Hindlimb muscle (tissue), 1 donor: ENCODE data around the gene SPINDOC. TPM values are rescaled to one million over a fixed set of nuclear protein-coding genes. Genes with fewer than 3 reads are reported as not detected.
"Not testable (repeated sequence)": the region's sequence is repeated elsewhere in the genome, so short reads cannot be mapped to it uniquely, and the experiment has no call there.

Source experiments
- DNase-seq: peaks from one replicate; pipeline ENCODE4 v3.0.0-alpha.2; 2013
- polyA plus RNA-seq: library from polyadenylated mRNA; unstranded; fragments of 120-200 nt; gene quantifications from one replicate; pipeline ENCODE4 v1.2.1, GENCODE V29; 2013; ENCODE audit not compliant: insufficient read length

SPINDOC gene
- polyA plus RNA-seq, 1 donor = 21.3 TPM

GRCh38 chr11:63791495-63792167 is 21.6 kb upstream of the SPINDOC start:
- DNase-seq = no peak

DNA sequence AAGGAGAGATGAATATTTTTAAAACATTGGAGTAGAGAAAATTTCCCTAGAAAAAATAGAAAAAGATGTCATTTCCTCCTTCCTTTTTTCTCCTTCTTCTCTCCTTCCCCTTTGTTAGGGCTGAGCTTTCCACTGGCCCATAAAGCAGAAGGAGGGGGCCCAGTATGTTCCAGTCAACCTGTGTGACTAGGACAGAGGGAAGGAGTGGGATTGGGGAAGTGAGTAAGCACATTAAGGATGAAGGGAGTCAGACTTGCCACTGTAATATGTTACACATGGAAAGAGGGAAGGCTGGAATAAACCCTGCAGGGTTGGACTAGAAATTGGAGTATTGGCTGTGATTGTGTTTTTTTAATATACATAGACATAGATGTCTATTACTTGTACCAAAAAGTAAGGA is 20.1 kb upstream of the SPINDOC start:
- no peak for DNase-seq

GRCh38 chr11:63795066-63795465 is 18.2 kb upstream of the SPINDOC start:
- no peak for DNase-seq

DNA sequence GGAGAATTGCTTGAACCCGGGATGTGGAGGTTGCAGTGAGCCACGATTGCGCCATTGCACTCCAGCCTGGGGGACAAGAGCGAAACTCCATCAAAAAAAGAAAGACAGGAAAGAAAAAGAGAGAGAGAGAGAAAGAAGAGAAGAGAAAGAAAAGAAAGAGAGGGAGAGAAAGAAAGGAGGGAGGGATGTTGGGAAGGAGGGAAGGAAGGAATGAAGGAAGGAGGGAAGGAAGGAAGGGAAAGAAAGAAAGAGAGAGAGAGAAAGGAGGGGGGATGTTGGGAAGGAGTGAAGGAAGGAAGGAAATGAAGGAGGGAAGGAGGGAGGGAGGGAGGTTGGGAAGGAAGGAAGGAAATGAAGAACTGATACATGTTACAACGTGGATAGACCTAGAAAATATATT is 12.3 kb upstream of the SPINDOC start:
- no peak for DNase-seq

- no peak for DNase-seq
Measured at GRCh38 chr11:63802637-63803414, 10.4 kb upstream of the SPINDOC start.

DNA sequence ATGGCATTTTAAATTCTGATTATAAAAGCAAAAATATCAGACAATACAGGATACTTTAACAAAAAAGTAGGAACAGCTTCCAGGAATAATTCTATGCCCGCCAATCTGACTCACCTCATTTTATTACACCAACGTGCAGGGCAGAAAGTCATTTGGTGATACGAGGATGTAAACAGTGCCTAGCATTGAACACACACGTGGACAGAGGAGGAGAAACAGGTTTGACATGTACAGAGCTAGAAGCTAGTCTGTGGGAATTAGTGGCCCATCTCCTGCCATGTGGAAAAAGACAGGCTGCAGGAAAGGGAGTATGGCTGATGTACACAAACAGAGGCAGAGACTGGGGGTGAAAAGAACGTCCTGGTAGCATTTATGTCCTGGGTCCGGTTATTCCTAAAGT is 9.0 kb upstream of the SPINDOC start:
- no peak for DNase-seq

GRCh38 chr11:63805844-63806415 is 7.3 kb upstream of the SPINDOC start:
- DNase-seq = no peak

DNA sequence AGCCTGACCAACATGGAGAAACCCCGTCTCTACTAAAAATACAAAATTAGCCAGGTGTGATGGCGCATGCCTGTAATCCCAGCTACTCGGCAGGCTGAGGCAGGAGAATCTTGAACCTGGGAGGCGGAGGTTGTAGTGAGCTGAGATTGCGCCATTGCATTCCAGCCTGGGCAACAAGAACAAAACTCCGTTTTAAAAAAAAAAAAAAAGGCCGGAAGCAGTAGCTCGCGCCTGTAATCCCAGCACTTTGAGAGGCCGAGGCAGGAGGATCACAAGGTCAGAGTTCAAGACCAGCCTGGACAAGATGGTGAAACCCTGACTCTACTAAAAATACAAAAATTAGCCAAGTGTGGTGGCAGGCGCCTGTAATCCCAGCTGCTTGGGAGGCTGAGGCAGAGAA is 2.9 kb upstream of the SPINDOC start:
- DNase-seq = not testable (repeated sequence)

GRCh38 chr11:63811522-63811921 is 1.7 kb upstream of the SPINDOC start:
- DNase-seq = no peak

DNA sequence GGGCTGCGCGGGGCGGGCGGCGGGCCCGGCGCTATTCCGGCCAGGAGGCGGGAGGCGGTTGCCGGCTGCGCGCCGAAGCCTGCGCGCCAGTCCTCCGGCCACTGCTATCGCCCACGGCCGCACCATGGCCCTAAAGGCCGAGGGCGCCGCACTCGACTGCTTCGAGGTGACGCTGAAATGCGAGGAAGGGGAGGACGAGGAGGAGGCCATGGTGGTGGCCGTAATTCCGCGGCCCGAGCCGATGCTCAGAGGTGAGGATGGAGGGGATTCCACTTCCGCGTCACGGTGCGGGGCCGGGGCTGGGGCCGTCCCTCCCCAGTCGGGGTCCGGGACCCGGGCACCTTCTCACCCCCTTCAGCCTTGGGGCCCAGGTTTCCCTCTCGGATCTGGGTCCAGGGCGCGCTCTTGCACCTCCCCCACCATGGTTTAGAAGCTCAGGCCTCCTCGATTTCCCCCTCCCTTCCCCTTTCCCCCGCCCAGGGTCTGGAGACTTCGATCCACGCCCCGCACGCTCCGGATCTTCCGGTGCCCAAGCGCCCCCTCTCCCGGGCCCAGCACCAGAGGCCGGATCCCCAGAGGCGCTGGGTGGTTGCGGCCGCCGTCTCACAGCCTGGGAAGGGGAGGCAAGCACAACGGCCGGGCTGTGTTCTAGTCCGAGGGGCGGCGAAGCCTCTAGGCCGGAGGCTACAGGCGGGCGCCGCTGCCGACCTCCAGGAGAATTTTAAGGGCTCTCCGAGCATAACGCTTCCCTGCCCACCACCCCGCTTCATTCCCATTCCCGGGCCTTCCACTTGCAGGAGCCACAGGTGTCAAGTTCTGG is 517 bp downstream of the SPINDOC start:
- DNase-seq = peak; percentile 48

- no peak for DNase-seq
Measured at GRCh38 chr11:63814383-63814736, 1.1 kb downstream of the SPINDOC start.

- DNase-seq = no peak
Measured at GRCh38 chr11:63816166-63816565, 2.9 kb downstream of the SPINDOC start.

GRCh38 chr11:63816732-63817131 is 3.5 kb downstream of the SPINDOC start:
- DNase-seq = no peak

- DNase-seq = no peak
Measured at GRCh38 chr11:63817758-63818498, 4.7 kb downstream of the SPINDOC start.

DNA sequence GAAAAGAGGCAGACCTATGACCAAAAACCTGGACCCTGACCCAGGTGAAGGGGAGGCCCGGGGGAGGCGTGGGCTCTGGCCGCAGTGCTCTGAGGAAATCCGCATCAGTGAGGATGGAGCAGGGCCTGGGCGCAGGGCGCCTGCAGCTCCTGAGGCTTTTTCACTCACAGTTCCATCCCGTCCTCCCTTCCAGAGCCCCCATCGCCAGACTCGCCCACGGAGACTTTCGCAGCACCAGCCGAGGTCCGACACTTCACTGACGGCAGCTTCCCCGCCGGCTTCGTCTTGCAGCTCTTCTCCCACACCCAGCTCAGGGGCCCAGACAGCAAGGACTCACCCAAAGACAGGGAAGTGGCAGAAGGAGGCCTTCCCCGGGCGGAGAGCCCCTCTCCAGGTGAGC is 5.4 kb downstream of the SPINDOC start:
- DNase-seq = no peak

GRCh38 chr11:63821411-63821810 is 8.2 kb downstream of the SPINDOC start:
- no peak for DNase-seq

DNA sequence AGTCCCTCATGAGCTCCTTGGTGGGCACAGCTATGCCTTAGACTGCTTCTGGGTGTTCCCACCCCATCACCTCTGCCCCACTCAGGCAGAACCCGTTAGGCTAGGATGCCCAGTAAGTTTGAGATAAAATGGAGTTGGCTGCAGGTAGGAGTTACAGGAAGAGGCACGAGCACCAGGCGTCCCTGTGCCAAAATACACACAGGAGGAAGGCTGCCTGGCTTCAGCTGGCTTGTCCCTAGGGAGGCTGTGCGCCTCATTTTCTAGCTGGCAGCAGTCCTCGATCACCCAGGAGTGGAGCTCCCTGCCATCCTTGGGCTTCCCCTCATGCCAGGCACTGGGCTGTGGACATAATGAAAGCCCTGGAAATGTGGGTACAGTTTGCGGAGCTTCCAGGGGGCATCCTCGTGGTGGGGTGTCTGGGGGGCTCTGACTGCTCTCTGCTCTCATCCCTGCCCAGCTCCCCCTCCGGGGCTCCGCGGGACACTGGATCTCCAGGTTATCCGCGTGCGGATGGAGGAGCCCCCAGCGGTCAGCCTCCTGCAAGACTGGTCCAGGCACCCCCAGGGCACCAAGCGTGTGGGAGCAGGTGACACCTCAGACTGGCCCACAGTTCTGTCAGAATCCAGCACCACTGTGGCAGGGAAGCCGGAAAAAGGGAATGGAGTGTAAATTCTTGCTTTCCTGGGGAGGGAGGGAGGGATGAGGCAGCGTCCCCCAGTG is 13.4 kb downstream of the SPINDOC start:
- no peak for DNase-seq

DNA sequence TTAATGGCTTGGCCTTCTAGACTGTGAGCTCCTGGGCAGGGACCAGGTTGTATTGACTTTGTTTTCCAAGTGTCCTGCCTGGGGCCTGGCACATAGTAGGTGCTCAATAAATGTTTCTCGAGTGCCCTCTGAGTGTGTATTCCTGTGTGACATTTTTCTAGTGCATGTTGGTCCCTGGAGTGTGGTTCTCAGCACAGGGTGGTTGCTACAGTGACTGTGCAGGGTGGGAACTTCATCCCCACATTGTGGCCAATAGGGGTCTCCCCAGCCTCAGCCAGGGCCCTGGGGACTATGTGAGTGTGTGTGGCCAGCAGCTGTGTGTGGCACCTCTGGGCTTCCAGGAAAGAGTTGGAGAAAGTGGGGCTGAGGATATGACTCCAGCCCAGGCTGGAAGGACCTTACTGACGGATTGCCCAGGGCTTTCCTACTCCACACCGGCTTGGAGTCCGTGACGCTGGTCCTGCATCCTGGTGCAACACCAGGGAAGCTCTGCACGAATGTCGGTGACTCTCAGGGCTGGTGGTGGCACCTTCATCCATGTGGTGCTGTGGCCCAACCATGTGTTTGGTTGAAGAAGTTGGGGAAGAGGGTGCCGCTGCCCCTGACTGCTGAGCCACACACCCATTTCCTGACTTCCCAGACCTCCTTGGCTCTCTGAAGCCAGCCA is 16.7 kb downstream of the SPINDOC start:
- DNase-seq = no peak

- no peak for DNase-seq
Measured at GRCh38 chr11:63831326-63831725, 18.1 kb downstream of the SPINDOC start.

DNA sequence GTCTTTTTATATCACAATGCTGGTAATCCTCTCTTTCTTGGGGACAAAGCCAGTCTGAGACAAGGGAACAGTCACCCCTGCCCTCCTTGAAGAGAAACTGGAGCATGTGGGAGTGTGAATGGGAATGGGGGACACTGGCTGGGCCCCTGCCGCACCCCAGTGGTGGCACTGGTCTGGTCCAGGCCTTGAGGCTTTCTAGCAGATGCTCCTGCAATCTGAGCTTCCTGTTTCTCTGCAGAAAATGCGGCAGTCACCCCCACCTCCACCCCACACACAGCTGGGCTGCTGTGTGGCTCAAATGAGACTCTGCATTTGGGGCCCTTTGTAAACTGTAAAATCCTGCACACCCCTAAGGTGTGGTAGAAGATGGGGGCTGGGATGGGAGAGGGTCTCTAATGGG is 19.1 kb downstream of the SPINDOC start:
- no peak for DNase-seq

DNA sequence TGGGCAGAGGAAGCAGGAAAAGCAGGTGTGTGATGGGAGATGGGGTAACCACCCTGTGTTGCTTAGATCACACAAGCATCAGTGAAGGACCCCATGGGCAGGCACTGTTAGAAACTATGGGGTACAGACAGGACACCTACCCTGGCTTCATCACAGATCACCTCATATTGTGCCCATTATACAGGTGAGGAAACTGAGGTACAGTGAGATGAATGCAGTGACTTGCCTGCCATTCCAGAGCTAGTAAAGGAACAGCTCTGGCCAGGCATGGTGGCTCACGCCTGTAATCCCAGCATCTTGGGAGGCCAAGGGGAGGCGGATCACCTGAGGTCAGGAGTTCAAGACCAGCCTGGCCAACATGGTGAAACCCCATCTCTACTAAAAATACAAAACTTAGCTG is 19.8 kb downstream of the SPINDOC start:
- no peak for DNase-seq
